ENCODE measurements around the gene ARHGAP36. TPM values are rescaled to one million over a fixed set of nuclear protein-coding genes. Genes with fewer than 3 reads are reported as not detected.

ARHGAP36 gene
- polyA plus RNA-seq, 2 of the 4 experiments (the other 2 are of a cell fraction) = not detected

GRCh38 chrX:131068945-131069719, 11.0 kb downstream of the ARHGAP36 start:
- ChIA-PET POLR2A (no interaction called here), CTCF (interaction anchor here (0.6 to 4.4 kb wide), 18 partner anchors 9 to 1305 kb away, joined by 3 to 22 read pairs (median 4); no protein-coding TSS in a partner anchor)
- peak; percentile 45 to 48; a peak in 3 of 5 replicates for TF ChIP-seq RAD21 (conservative IDR thresholded peaks at IDR 0.05 in 1 of 2, IDR thresholded peaks at IDR 0.05 in 1 of 2)
- peak; percentile 54 for TF ChIP-seq CTCF (IDR thresholded peaks at IDR 0.05)
- no peak for TF ChIP-seq POLR2A (IDR thresholded peaks at IDR 0.05; ENCODE audit: low read length)
- TF ChIP-seq SREBF2 (IDR thresholded peaks at IDR 0.05) = peak; percentile 39
- peak; percentile 58 for TF ChIP-seq SMC3 (IDR thresholded peaks at IDR 0.05)
- TF ChIP-seq NFE2L2 (conservative IDR thresholded peaks at IDR 0.05; ENCODE audit: low read length) = no peak
- no peak for TF ChIP-seq CBX2 (IDR thresholded peaks at IDR 0.05; ENCODE audit: borderline replicate concordance, low read depth)
- WGBS (ENCODE audit: missing lambda C conversion rate) = 3% methylated on average over 14 of the region's 26 CpGs
- peak overlapping the region; percentile 37 for H3K4me3 ChIP-seq
- H3K4me2 ChIP-seq = peak overlapping the region; percentile 67
- H3K4me1 ChIP-seq = no peaks in the 10 kb centered on the region
- DNase-seq (ENCODE audit: low read depth in 1 of 2, low spot score in 1 of 2) (peak; percentile 72 to 86), FAIRE-seq (peak; percentile 98), ATAC-seq (peak; percentile 79 to 96)
- H3K27ac ChIP-seq = no peak overlapping the region
- no peaks in the 10 kb centered on the region for H3K9me3 ChIP-seq

GRCh38 chrX:131072871-131073571, 14.9 kb downstream of the ARHGAP36 start:
- ChIA-PET CTCF (interaction anchor here (0.6 to 1.2 kb wide), 2 partner anchors 15 to 464 kb away, joined by 4 read pairs; no protein-coding TSS in a partner anchor), POLR2A (no interaction called here)
- FAIRE-seq (no peak), DNase-seq (ENCODE audit: low read depth in 1 of 2, low spot score in 1 of 2) (no peak), ATAC-seq (no peak)
- Histone ChIP-seq H3K27ac (no peak overlapping the region), H3K4me1 (no peaks in the 10 kb centered on the region), H3K4me3 (no peak overlapping the region), H3K4me2 (no peak overlapping the region), H3K9me3 (no peaks in the 10 kb centered on the region)
- no peak for TF ChIP-seq ATOH8 (CRISPR knock-in tag; IDR thresholded peaks at IDR 0.05; ENCODE audit: low read depth)
- no peak for TF ChIP-seq TP53 (CRISPR knock-in tag; IDR thresholded peaks at IDR 0.05)
- no peak for TF ChIP-seq ZC3H11A (IDR thresholded peaks at IDR 0.05)
- 25% methylated on average over 21 of the region's 39 CpGs for WGBS (ENCODE audit: missing lambda C conversion rate)

- no peaks in the 10 kb centered on the region for H3K9me3 ChIP-seq
- POLR2A ChIA-PET = no interaction called here
- CTCF ChIA-PET = interaction anchor here (1.1 to 1.2 kb wide), 2 partner anchors 10 to 15 kb away, joined by 3 to 4 read pairs; no protein-coding TSS in a partner anchor
- DNase-seq (ENCODE audit: low read depth in 1 of 2, low spot score in 1 of 2) = no peak
- no peak for TF ChIP-seq HOXA7 (CRISPR knock-in tag; IDR thresholded peaks at IDR 0.05)
- no peak for TF ChIP-seq ZC3H11A (IDR thresholded peaks at IDR 0.05)
- TF ChIP-seq HEYL (CRISPR knock-in tag; IDR thresholded peaks at IDR 0.05) = no peak
- TF ChIP-seq ELK1 (IDR thresholded peaks at IDR 0.05; ENCODE audit: low read depth, low read length) = no peak
- no peak for TF ChIP-seq MAX (IDR thresholded peaks at IDR 0.05)
- TF ChIP-seq ESRRA (IDR thresholded peaks at IDR 0.05; ENCODE audit: borderline replicate concordance, low read length) = no peak
- no peak overlapping the region for H3K27ac ChIP-seq
- no peak overlapping the region for H3K4me3 ChIP-seq
- ATAC-seq = no peak
- FAIRE-seq = no peak
- H3K4me2 ChIP-seq = no peak overlapping the region
- no peaks in the 10 kb centered on the region for H3K4me1 ChIP-seq
- WGBS (ENCODE audit: missing lambda C conversion rate) = 0% methylated on average over 3 of the region's 4 CpGs
Observed at GRCh38 chrX:131073607-131074006, 15.5 kb downstream of the ARHGAP36 start.

Data from A549 (cell line).